GM23338 (cell line): Measurements from ENCODE around the gene EHD4. TPM values are rescaled to one million over a fixed set of nuclear protein-coding genes. Genes with fewer than 3 reads are reported as not detected.

Source experiments
- ATAC-seq: fragments of 200-7000 bp; cut with Tn5 transposase; 3 replicates; pipeline ENCODE4 v1.9.1; 2020
- DNase-seq: peaks from one replicate; pipeline ENCODE4 v3.0.0-alpha.2; 2015; ENCODE audit warnings: low spot score
- H2AFZ ChIP-seq: fragments of 200-600 bp; sonication (generic); 2 replicates; pipeline ENCODE4 v1.8.0; 2016; ENCODE audit warnings: antibody characterized with exemption, mild to moderate bottlenecking, moderate library complexity
- H3F3A ChIP-seq: fragments of 200-600 bp; sonication (generic); replicated peaks from 2 replicates; pipeline ENCODE4 v1.8.0; 2017; ENCODE audit warnings: antibody characterized with exemption, mixed run types, low read depth
- H3K27ac ChIP-seq: fragments of 200-600 bp; sonication (generic); 2 replicates; pipeline ENCODE4 v1.6.1; 2016; ENCODE audit warnings: low read depth
- H3K27me3 ChIP-seq: fragments of 200-600 bp; sonication (generic); 2 replicates; pipeline ENCODE4 v1.8.0; 2016; ENCODE audit warnings: mild to moderate bottlenecking, mixed run types, moderate library complexity; ENCODE audit not compliant: insufficient read depth
- H3K36me3 ChIP-seq: fragments of 200-600 bp; sonication (generic); 2 replicates; pipeline ENCODE4 v1.8.0; 2016; ENCODE audit warnings: mild to moderate bottlenecking; ENCODE audit not compliant: insufficient read depth
- H3K4me1 ChIP-seq: fragments of 200-600 bp; sonication (generic); 2 replicates; pipeline ENCODE4 v1.8.0; 2016; ENCODE audit warnings: mild to moderate bottlenecking, moderate library complexity; ENCODE audit not compliant: insufficient read depth
- H3K4me2 ChIP-seq: fragments of 200-600 bp; sonication (generic); 2 replicates; pipeline ENCODE4 v1.7.1; 2017; ENCODE audit warnings: mixed run types
- H3K4me3 ChIP-seq: fragments of 200-600 bp; sonication (generic); 2 replicates; pipeline ENCODE4 v1.6.1; 2016; ENCODE audit warnings: mixed run types
- H3K79me2 ChIP-seq: fragments of 200-600 bp; sonication (generic); replicated peaks from 2 replicates; pipeline ENCODE4 v1.8.0; 2017; ENCODE audit warnings: mild to moderate bottlenecking; ENCODE audit not compliant: insufficient read depth
- H3K9me2 ChIP-seq: fragments of 200-600 bp; sonication (generic); 2 replicates; pipeline ENCODE4 v1.8.0; 2017; ENCODE audit not compliant: insufficient read depth
- H4K20me1 ChIP-seq: fragments of 200-600 bp; sonication (generic); replicated peaks from 2 replicates; pipeline ENCODE4 v1.8.0; 2017; ENCODE audit warnings: mild to moderate bottlenecking; ENCODE audit not compliant: insufficient read depth
- H3K27ac Mint-ChIP-seq: 2 replicates; pipeline ENCODE4 v1.8.0; 2020; ENCODE audit warnings: inconsistent platforms, mild to moderate bottlenecking, moderate library complexity, mixed read lengths
- H3K27me3 Mint-ChIP-seq: 3 replicates; pipeline ENCODE4 v1.8.0; 2022; ENCODE audit warnings: low read depth, mild to moderate bottlenecking, moderate library complexity, mixed read lengths, inconsistent platforms; ENCODE audit not compliant: insufficient read depth, poor library complexity
- H3K36me3 Mint-ChIP-seq: 3 replicates; pipeline ENCODE4 v1.8.0; 2021; ENCODE audit warnings: low read depth, mild to moderate bottlenecking, inconsistent platforms, moderate library complexity, mixed read lengths
- H3K4me1 Mint-ChIP-seq: 3 replicates; pipeline ENCODE4 v1.8.0; 2020; ENCODE audit warnings: mild to moderate bottlenecking, inconsistent platforms, mixed read lengths
- H3K4me3 Mint-ChIP-seq: 3 replicates; pipeline ENCODE4 v1.8.0; 2021; ENCODE audit warnings: moderate library complexity, mild to moderate bottlenecking, inconsistent platforms, mixed read lengths
- H3K9me3 Mint-ChIP-seq: 3 replicates; pipeline ENCODE4 v1.8.0; 2020; ENCODE audit warnings: moderate library complexity, mild to moderate bottlenecking, inconsistent platforms, mixed read lengths
- CREB1 ChIP-seq: fragments of 250-450 bp; sonication (Bioruptor Pico); IDR thresholded peaks from 2 replicates; pipeline ENCODE4 v1.5.0; 2020; ENCODE audit warnings: low read depth, mild to moderate bottlenecking, moderate library complexity
- CTCF ChIP-seq, 2 experiments: fragments of 200-600 bp in 1 of 2; sonication (generic) in 1 of 2; conservative IDR thresholded peaks; 2 replicates each; pipeline versions ENCODE4 v1.5.1 to v1.6.1; 2016 to 2017; ENCODE audit warnings: antibody characterized with exemption in 2 of 2, low read depth in 2 of 2, mild to moderate bottlenecking in 2 of 2, moderate library complexity in 1 of 2
- EZH2 ChIP-seq: fragments of 200-600 bp; sonication (generic); IDR thresholded peaks from one replicate; pipeline ENCODE4 v1.8.0; 2017; ENCODE audit warnings: antibody characterized with exemption, mild to moderate bottlenecking, low read depth; ENCODE audit not compliant: unreplicated experiment
- EZH2phosphoT487 ChIP-seq: fragments of 200-600 bp; sonication (generic); IDR thresholded peaks from one replicate; pipeline ENCODE4 v1.8.1; 2018; ENCODE audit warnings: antibody characterized with exemption; ENCODE audit not compliant: unreplicated experiment
- JUNB ChIP-seq: IDR thresholded peaks from one replicate; pipeline ENCODE4 v1.6.1; 2016; ENCODE audit warnings: antibody characterized with exemption; ENCODE audit not compliant: unreplicated experiment
- NANOG ChIP-seq: IDR thresholded peaks from 2 replicates; pipeline ENCODE4 v1.6.1; 2016; ENCODE audit warnings: antibody characterized with exemption, borderline replicate concordance
- POLR2AphosphoS5 ChIP-seq: IDR thresholded peaks from 2 replicates; pipeline ENCODE4 v1.6.1; 2016; ENCODE audit warnings: antibody characterized with exemption, low read depth
- REST ChIP-seq: IDR thresholded peaks from one replicate; pipeline ENCODE4 v1.6.1; 2018; ENCODE audit warnings: antibody characterized with exemption; ENCODE audit not compliant: unreplicated experiment
- ZNF114 ChIP-seq: fragments of 250-450 bp; sonication (Bioruptor Pico); IDR thresholded peaks from 2 replicates; pipeline ENCODE4 v1.5.0; 2020; ENCODE audit warnings: mild to moderate bottlenecking, moderate library complexity
- ZNF331 ChIP-seq: fragments of 250-450 bp; sonication (Bioruptor Pico); IDR thresholded peaks from 2 replicates; pipeline ENCODE4 v1.5.0; 2020; ENCODE audit warnings: low read depth, mild to moderate bottlenecking, moderate library complexity
- ZNF462 ChIP-seq: fragments of 250-450 bp; sonication (Bioruptor Pico); IDR thresholded peaks from 2 replicates; pipeline ENCODE4 v1.5.0; 2020; ENCODE audit warnings: mild to moderate bottlenecking, moderate library complexity
- polyA plus RNA-seq: library from polyadenylated mRNA; unstranded; fragments of >200 nt; fragmentation: Nextera tagmentation; extraction: Ambion mirVana; gene quantifications from 2 replicates; pipeline ENCODE4 v1.2.1, GENCODE V29; 2016
- total RNA-seq: library from RNA; depleted of rRNA; stranded (reverse); fragments of >200 nt; shearing (Covaris generic); gene quantifications from 2 replicates; pipeline ENCODE4 v1.2.3, GENCODE V29; 2014

EHD4 gene
- total and polyA plus RNA-seq, 2 experiments from 2014 or later: 13.0 to 31.0 TPM

GRCh38 chr15:41890050-41890690 lies 82.2 kb downstream of the EHD4 start:
- Histone ChIP-seq H3F3A (no peaks in the 10 kb centered on the region), H3K36me3 (no peaks in the 10 kb centered on the region), H3K4me3 (no peak overlapping the region), H2AFZ (no peak overlapping the region), H3K27ac (no peak overlapping the region), H3K9me2 (no peaks in the 10 kb centered on the region), H3K79me2 (no peaks in the 10 kb centered on the region), H3K4me1 (no peaks in the 10 kb centered on the region), H3K4me2 (no peak overlapping the region), H4K20me1 (no peaks in the 10 kb centered on the region), H3K27me3 (no peaks in the 10 kb centered on the region)
- TF ChIP-seq NANOG (no peak), CTCF (conservative IDR thresholded peaks at IDR 0.05; ENCODE audit: low read depth in 2 of 2) (no peak), ZNF331 (CRISPR knock-in tag) (no peak), ZNF114 (CRISPR knock-in tag) (no peak), CREB1 (CRISPR knock-in tag) (no peak), JUNB (no peak), EZH2 (no peak), REST (no peak), EZH2phosphoT487 (no peak), ZNF462 (no peak), POLR2AphosphoS5 (no peak)
- H3K9me3 Mint-ChIP-seq: no peaks in the 10 kb centered on the region
- no peak overlapping the region for H3K27ac Mint-ChIP-seq
- ATAC-seq (no peak), DNase-seq (no peak)
- no peaks in the 10 kb centered on the region for H3K36me3 Mint-ChIP-seq
- H3K4me1 Mint-ChIP-seq: no peaks in the 10 kb centered on the region
- H3K4me3 Mint-ChIP-seq: no peak overlapping the region
- H3K27me3 Mint-ChIP-seq: peaks cover 5% of the 10 kb centered on the region
